Naive thymus-derived CD8-positive, alpha-beta T cell (primary cell): ENCODE measurements around the gene CD33. TPM values are rescaled to one million over a fixed set of nuclear protein-coding genes. Genes with fewer than 3 reads are reported as not detected.
"Not testable (repeated sequence)": the region's sequence is repeated elsewhere in the genome, so short reads cannot be mapped to it uniquely, and the experiment has no call there.

Experiments
- ATAC-seq, 2 donors: fragments of 150-1000 bp; cut with Tn5 transposase in 1 of 2; sonication (Bioruptor Pico), chemical (Tn5 transposase) in 1 of 2; 1 replicate in 1 of 2; 2 replicates in 1 of 2; pipeline ENCODE4 v1.10.0; 2021; ENCODE audit warnings: mild to moderate bottlenecking in 2 of 2, moderate library complexity in 2 of 2
- POLR2A ChIA-PET: fragments of 350-600 bp; sonication (Branson Sonifier 250); formaldehyde crosslinking; loops from one replicate; lab custom pipeline; 2021; ENCODE audit warnings: antibody characterized with exemption; lab: Charles Lee
- DNase-seq, 10 donors: peaks; one replicate each; pipeline versions ENCODE4 v3.0.0 to v3.0.0-alpha.2; 2020 to 2022
- H3K27ac Mint-ChIP-seq, 10 donors: one replicate each; pipeline ENCODE4 v1.8.0; 2020 to 2022; ENCODE audit warnings: mild to moderate bottlenecking in 10 of 10, mixed read lengths in 10 of 10, moderate library complexity in 4 of 10, inconsistent platforms in 1 of 10
- H3K27me3 Mint-ChIP-seq, 5 donors: one replicate each; pipeline ENCODE4 v1.8.0; 2021 to 2022; ENCODE audit warnings: mixed read lengths in 5 of 5
- H3K36me3 Mint-ChIP-seq, 3 donors: one replicate each; pipeline ENCODE4 v1.8.0; 2020 to 2022; ENCODE audit warnings: mixed read lengths in 3 of 3, mild to moderate bottlenecking in 2 of 3, inconsistent platforms in 1 of 3
- H3K4me1 Mint-ChIP-seq, 4 donors: one replicate each; pipeline ENCODE4 v1.8.0; 2021 to 2022; ENCODE audit warnings: mixed read lengths in 4 of 4
- H3K4me3 Mint-ChIP-seq, 10 donors: one replicate each; pipeline ENCODE4 v1.8.0; 2020 to 2022; ENCODE audit warnings: mild to moderate bottlenecking in 10 of 10, mixed read lengths in 10 of 10, moderate library complexity in 6 of 10, inconsistent platforms in 1 of 10
- H3K9me3 Mint-ChIP-seq, 9 donors: one replicate each; pipeline ENCODE4 v1.8.0; 2020 to 2022; ENCODE audit warnings: mixed read lengths in 9 of 9, mild to moderate bottlenecking in 3 of 9, inconsistent platforms in 1 of 9, moderate library complexity in 1 of 9
- polyA plus RNA-seq, 3 donors: library from polyadenylated mRNA; unstranded; fragments of 300-500 nt; fragmentation: Illumina TruSeq; gene quantifications; one replicate each; pipeline ENCODE4 v1.2.3, GENCODE V29; 2021
- total RNA-seq, 8 experiments: library from RNA in 2 of 8; stranded (reverse) in 2 of 8; gene quantifications; one replicate each; pipeline ENCODE4 v1.2.3 and lab custom pipeline; 2021 to 2026

The CD33 gene
- under 1 TPM in 1 of 2 experiments, not detected in 1; 0.73 TPM for total RNA-seq
- polyA plus RNA-seq = under 1 TPM in 1 of 3 donors, not detected in 2; 0.16 TPM
- total RNA-seq (lab: John Stamatoyannopoulos, UW) = 0 to 0.26 (median 0) reads per million in 6 experiments

DNA sequence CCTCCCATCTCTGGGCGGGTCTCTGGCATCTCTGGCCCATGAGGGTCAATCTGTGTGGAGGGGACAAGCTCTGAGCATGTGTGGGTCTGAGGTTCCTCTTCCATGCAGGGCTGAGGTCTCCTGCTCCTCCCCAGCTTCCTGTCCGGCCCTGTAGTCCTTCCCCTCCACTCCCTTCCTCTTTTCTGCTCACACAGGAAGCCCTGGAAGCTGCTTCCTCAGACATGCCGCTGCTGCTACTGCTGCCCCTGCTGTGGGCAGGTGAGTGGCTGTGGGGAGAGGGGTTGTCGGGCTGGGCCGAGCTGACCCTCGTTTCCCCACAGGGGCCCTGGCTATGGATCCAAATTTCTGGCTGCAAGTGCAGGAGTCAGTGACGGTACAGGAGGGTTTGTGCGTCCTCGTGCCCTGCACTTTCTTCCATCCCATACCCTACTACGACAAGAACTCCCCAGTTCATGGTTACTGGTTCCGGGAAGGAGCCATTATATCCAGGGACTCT, at the start of gene CD33:
Gene CD33, plus strand, starts transcription at position 183 of the 496 bp plus-strand sequence. Its CDS starts 39 bp downstream, at position 222.
- POLR2A ChIA-PET = not testable (repeated sequence)

DNA sequence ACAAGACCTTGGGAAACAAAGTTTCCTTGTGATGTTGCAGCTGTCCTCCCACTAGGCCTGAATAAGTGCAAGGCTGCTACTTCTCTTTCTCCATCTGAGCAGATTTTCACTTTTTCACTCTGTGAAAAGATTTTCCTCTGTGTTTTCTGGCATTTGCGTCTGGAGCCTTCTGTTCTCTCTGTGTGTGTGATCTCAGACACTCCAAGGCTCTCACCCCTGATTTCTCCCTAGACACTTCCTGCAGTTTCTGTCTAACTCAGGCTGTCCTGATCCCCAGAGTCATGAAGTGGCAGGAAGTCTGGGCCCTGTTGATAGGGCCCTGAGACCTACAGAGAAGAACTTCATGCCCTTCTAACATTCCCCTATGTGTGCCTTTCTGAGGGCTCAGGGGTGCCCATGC, 45.6 kb upstream of the CD33 start:
- ATAC-seq (no peak), DNase-seq (no peak)
- H3K27ac Mint-ChIP-seq = no peak overlapping the region
- no peaks in the 10 kb centered on the region for H3K9me3 Mint-ChIP-seq
- no peak overlapping the region for H3K4me3 Mint-ChIP-seq
- H3K36me3 Mint-ChIP-seq = no peaks in the 10 kb centered on the region
- POLR2A ChIA-PET = no interaction called here
- H3K4me1 Mint-ChIP-seq = peaks cover 0 to 8% (median 1%) of the 10 kb centered on the region in 4 donors
- H3K27me3 Mint-ChIP-seq = peaks cover 3 to 12% (median 9%) of the 10 kb centered on the region in 5 donors

More for the DNA sequence above, at the start of gene CD33:
- not testable (repeated sequence) for H3K27ac Mint-ChIP-seq, H3K4me1 Mint-ChIP-seq, H3K36me3 Mint-ChIP-seq, DNase-seq, H3K9me3 Mint-ChIP-seq, ATAC-seq
- H3K4me3 Mint-ChIP-seq = peak within 1 kb of the TSS in 1 of 10 donors; percentile 60
- peaks cover 18 to 74% (median 41%) of the 10 kb centered on the region in 5 donors for H3K27me3 Mint-ChIP-seq

DNA sequence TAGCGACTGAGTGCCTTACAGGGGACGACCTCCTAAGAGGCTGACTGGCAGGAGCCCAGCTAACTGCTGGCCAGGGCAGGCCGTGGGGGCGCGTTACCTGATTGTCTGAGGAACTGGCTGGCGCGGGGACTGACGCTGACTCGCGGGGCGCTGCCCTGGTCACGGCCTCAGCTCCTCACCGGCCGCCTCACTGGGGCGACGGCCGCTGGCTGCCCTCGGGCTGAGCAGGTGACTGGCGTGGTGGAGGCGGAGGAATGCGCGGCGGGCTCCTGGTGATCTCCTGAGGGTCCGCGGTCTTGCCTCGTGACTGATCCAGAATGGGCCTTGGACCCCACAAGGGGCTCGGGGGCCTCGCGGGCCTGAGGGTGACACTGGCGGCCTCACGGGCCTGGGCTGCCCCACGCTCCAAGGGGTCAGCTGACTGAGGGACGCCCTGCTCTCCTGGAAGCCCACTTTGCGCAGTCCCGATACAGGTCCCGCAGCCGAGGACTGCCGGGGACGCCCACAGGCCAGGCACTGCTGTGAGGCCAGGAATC, 43.4 kb upstream of the CD33 start:
- no peak for DNase-seq
- Mint-ChIP-seq H3K9me3 (no peaks in the 10 kb centered on the region), H3K27ac (no peak overlapping the region), H3K27me3 (peaks cover 8 to 33% (median 24%) of the 10 kb centered on the region in 5 donors), H3K4me1 (peaks cover 0 to 11% (median 1%) of the 10 kb centered on the region in 4 donors), H3K4me3 (no peak overlapping the region), H3K36me3 (peaks cover 0 to 2% (median 0%) of the 10 kb centered on the region in 3 donors)
- POLR2A ChIA-PET = no interaction called here
- ATAC-seq = no peak

DNA sequence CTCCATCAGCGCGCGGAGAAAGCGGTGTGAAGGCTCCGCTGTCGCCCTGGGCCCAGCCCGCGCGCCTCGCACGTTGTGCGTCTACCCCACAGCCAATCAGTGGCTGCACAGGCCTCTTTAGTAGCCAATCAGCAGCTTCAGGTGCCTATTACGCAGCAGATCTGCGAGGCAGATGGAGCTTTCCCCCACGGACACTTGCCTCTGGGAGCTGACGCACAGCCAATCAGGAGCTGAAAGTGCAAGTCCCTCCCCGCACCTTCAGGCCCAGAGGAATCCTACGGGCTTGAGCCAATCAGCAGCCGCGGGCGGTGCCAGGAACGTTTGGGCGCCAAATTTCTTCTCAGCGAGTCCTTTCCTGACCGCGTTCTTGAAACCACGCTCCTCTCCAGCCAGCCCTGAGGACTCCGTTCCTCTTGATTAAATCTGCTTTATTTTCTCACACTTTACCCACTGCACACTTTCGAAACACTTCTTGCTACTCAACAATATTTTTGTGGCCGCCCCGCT, 42.9 kb upstream of the CD33 start:
- H3K9me3 Mint-ChIP-seq = no peaks in the 10 kb centered on the region
- ATAC-seq = no peak
- H3K27me3 Mint-ChIP-seq = peaks cover 8 to 34% (median 24%) of the 10 kb centered on the region in 5 donors
- no peak overlapping the region for H3K27ac Mint-ChIP-seq
- POLR2A ChIA-PET = no interaction called here
- peaks cover 0 to 11% (median 1%) of the 10 kb centered on the region in 4 donors for H3K4me1 Mint-ChIP-seq
- peak in 1 of 10 donors; percentile 5 for DNase-seq
- peaks cover 0 to 2% (median 0%) of the 10 kb centered on the region in 3 donors for H3K36me3 Mint-ChIP-seq
- peak overlapping the region in 1 of 10 donors; percentile 50 for H3K4me3 Mint-ChIP-seq

DNA sequence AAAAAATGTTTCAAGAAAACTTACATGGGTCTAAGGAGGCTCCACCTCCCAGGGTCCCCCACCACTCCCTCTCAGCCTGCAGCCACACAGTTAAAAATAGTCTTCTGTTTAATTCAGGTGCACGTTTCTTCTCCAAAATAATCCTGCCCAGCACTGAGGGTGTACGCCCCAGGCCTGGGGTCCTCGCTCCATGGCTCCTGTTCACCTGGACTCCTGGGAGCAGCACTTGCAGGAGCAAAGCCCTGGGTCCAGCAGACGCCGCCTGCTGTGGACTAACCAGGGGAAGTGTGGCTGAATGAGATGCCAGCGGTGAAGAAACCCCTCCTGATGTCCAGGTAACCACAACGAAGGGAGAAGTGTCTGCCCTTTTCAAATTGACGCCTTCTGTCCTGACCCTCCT, 41.3 kb upstream of the CD33 start:
- H3K4me3 Mint-ChIP-seq = no peak overlapping the region
- peaks cover 0 to 2% (median 0%) of the 10 kb centered on the region in 3 donors for H3K36me3 Mint-ChIP-seq
- DNase-seq (no peak), ATAC-seq (no peak)
- no peak overlapping the region for H3K27ac Mint-ChIP-seq
- peaks cover 8 to 34% (median 21%) of the 10 kb centered on the region in 5 donors for H3K27me3 Mint-ChIP-seq
- H3K9me3 Mint-ChIP-seq = peaks cover 0 to 2% (median 0%) of the 10 kb centered on the region in 9 donors
- peaks cover 0 to 11% (median 1%) of the 10 kb centered on the region in 4 donors for H3K4me1 Mint-ChIP-seq
- POLR2A ChIA-PET = no interaction called here

DNA sequence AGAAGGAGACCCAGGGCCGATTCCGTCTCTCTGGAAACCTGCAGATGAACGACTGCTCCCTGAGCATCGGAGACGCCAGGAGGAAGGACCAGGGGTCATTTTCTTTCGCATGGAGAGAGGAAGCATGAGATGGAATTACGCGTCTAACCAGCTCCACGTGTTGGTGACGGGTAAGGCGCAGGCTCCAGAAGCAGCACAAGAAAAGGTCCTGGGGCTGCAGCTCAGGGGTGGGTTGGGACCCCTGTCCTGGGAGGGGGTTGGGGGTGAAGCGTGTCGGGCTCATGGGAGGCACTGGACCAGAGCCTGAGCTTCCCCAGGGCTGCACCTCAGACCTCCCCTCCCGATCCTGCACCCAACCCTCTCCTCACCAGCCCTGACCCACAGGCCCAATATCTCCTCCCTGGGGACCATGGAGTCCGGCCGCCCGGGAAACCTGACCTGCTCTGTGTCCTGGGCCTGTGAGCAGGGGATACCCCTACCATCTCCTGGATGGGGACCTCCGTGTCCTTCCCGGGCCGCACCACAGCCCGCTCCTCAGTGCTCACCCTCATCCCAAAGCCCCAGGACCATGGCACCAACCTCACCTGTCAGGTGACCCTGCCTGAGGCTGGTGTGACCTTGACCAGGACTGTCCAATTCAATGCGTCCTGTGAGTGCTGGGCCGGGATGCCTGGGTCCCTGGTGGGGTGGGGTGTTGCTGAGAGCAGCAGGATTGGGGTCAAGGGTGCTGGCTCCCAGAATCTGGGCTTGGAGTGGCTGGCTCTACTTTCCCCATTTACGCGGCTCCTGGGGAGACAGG, 39.6 kb upstream of the CD33 start:
- POLR2A ChIA-PET = no interaction called here
- ATAC-seq = no peak
- DNase-seq = no peak
- Mint-ChIP-seq H3K9me3 (peaks cover 0 to 2% (median 0%) of the 10 kb centered on the region in 9 donors), H3K4me1 (peaks cover 0 to 11% (median 1%) of the 10 kb centered on the region in 4 donors), H3K27ac (peak overlapping the region in 1 of 10 donors; percentile 53), H3K27me3 (peaks cover 8 to 34% (median 21%) of the 10 kb centered on the region in 5 donors), H3K36me3 (peaks cover 0 to 2% (median 0%) of the 10 kb centered on the region in 3 donors), H3K4me3 (no peak overlapping the region)

DNA sequence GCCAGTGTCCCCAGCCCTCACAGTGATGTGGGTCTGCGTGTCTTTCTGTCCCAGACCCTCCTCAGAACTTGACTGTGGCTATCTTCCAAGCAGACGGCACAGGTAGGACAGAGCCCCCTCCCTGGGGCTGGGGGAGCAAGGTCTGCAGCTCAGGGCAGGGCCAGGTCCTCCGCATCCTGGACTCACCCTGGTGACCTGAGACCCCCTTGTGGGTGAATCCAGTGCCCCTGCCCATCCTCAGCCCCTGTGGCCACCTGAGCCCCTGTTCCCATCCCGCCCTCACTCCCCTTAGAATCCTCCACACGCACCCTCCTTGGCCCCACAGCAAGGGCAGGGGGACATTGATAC, 39.0 kb upstream of the CD33 start:
- H3K27ac Mint-ChIP-seq = no peak overlapping the region
- no peak for DNase-seq
- H3K4me1 Mint-ChIP-seq = peaks cover 0 to 11% (median 1%) of the 10 kb centered on the region in 4 donors
- H3K4me3 Mint-ChIP-seq = no peak overlapping the region
- peaks cover 8 to 34% (median 21%) of the 10 kb centered on the region in 5 donors for H3K27me3 Mint-ChIP-seq
- POLR2A ChIA-PET = no interaction called here
- H3K36me3 Mint-ChIP-seq = peaks cover 0 to 2% (median 0%) of the 10 kb centered on the region in 3 donors
- ATAC-seq = no peak
- peaks cover 0 to 2% (median 0%) of the 10 kb centered on the region in 9 donors for H3K9me3 Mint-ChIP-seq

DNA sequence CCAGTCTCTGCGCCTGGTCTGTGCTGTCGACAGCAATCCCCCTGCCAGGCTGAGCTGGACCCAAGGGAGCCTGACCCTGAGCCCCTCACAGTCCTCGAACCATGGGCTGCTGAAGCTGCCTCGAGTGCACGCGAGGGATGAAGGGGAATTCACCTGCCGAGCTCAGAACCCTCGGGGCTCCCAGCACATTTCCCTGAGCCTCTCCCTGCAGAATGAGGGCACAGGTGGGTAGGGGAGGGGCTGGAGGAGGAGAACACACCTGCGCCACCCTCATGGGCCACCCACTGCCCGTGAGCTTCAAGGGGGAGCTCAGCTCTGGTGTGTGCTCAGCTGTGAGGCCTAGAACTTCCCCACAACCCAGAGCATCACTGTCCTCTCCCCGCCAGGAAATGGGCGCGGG, 38.6 kb upstream of the CD33 start:
- Mint-ChIP-seq H3K27ac (no peak overlapping the region), H3K36me3 (peaks cover 0 to 2% (median 0%) of the 10 kb centered on the region in 3 donors), H3K27me3 (peaks cover 8 to 34% (median 21%) of the 10 kb centered on the region in 5 donors), H3K4me3 (no peak overlapping the region), H3K9me3 (peaks cover 0 to 2% (median 0%) of the 10 kb centered on the region in 9 donors), H3K4me1 (peaks cover 0 to 11% (median 1%) of the 10 kb centered on the region in 4 donors)
- ATAC-seq = no peak
- POLR2A ChIA-PET = interaction anchor here (0.6 kb wide), 1 partner anchor 447 kb away, joined by 3 read pairs; no protein-coding TSS in a partner anchor
- no peak for DNase-seq

DNA sequence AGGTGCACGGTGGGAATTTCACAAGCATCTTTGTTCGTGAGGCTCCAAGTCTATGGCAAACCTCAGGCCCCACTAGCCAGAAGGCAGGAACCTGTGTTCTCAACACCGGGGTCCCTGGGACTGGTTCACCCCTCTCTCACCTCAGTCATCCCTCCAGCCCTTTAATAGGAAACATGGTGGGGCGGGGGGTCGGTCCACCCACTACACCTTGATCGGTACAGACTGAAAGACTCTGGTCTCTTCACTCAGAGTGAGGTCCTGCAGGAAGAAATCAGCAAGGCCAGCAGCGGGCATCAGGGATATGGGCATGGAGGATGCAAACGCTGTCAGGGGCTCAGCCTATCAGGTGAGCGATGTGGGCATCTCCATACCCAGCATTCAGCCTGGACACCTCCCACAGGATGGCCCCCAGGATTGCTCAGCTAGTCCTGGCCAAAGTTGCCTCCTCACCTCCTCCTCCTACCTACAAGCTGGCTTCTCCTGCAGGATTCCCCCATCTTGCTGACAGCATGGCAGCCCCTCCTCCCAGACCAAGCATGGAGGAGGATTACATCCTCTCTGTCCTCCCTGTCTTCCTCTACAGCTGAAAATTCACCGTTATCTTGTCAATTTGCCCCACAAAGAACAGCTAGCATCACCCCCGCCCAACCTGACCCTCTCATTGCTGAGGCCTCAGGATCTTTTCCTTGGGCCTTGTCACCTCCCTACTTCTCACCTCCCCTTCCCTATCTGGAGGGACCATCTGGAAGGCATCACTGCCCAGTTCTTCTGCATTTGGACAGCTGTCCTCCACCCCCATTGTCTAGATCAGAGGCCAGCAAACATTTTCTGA, 37.3 kb upstream of the CD33 start:
- H3K27ac Mint-ChIP-seq = no peak overlapping the region
- no peak overlapping the region for H3K4me3 Mint-ChIP-seq
- H3K36me3 Mint-ChIP-seq = peaks cover 0 to 2% (median 0%) of the 10 kb centered on the region in 3 donors
- DNase-seq = no peak
- H3K9me3 Mint-ChIP-seq = peaks cover 0 to 2% (median 0%) of the 10 kb centered on the region in 9 donors
- peaks cover 0 to 11% (median 1%) of the 10 kb centered on the region in 4 donors for H3K4me1 Mint-ChIP-seq
- ATAC-seq = no peak
- H3K27me3 Mint-ChIP-seq = peaks cover 9 to 34% (median 25%) of the 10 kb centered on the region in 5 donors
- POLR2A ChIA-PET = no interaction called here

DNA sequence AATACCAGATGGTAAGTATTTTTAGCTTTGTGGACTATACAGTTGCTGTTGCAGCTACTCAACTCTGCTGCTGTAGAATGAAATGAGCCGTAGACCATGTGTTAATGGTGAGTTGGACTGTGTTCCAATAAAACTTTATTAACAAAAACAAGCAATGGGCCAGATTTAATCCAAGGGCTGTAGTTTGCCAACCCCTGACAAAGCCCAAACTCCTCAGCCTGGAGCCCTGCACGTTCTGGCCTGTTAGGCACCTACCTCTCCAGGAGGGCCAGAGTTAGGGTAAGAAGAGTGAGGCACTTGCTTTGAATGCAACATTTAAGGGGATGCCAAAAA, 36.7 kb upstream of the CD33 start:
- H3K27me3 Mint-ChIP-seq = peaks cover 9 to 34% (median 25%) of the 10 kb centered on the region in 5 donors
- peaks cover 0 to 2% (median 0%) of the 10 kb centered on the region in 9 donors for H3K9me3 Mint-ChIP-seq
- DNase-seq (no peak), ATAC-seq (no peak)
- H3K4me1 Mint-ChIP-seq = peaks cover 0 to 10% (median 1%) of the 10 kb centered on the region in 4 donors
- no peak overlapping the region for H3K27ac Mint-ChIP-seq
- POLR2A ChIA-PET = no interaction called here
- H3K4me3 Mint-ChIP-seq = no peak overlapping the region
- peaks cover 0 to 2% (median 0%) of the 10 kb centered on the region in 3 donors for H3K36me3 Mint-ChIP-seq

DNA sequence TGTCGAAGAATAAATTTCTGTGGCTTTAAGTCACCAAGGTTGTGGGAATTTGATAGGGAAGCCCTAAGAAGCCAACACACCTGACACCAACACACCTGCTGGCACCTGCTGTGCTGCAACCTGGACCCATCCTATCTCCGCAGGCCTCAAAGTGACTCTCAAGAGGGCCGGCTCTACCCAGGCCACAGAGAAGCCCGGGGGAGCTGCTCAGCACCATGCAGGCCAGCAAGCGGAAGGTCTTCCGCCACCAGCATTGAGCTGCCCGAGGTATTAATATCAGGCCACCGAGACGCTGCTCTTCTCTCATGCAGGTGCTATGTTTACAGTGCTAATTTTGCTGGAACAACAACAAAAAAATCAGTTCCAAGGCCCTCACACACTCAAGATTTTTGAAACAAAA, 32.2 kb upstream of the CD33 start:
- ATAC-seq (no peak), DNase-seq (no peak)
- POLR2A ChIA-PET = no interaction called here
- H3K4me1 Mint-ChIP-seq = no peaks in the 10 kb centered on the region
- no peak overlapping the region for H3K27ac Mint-ChIP-seq
- peaks cover 0 to 2% (median 0%) of the 10 kb centered on the region in 9 donors for H3K9me3 Mint-ChIP-seq
- no peaks in the 10 kb centered on the region for H3K36me3 Mint-ChIP-seq
- no peak overlapping the region for H3K4me3 Mint-ChIP-seq
- H3K27me3 Mint-ChIP-seq = peaks cover 0 to 5% (median 3%) of the 10 kb centered on the region in 5 donors
